ENCODE data around the gene LKAAEAR1.

LKAAEAR1 gene

DNA sequence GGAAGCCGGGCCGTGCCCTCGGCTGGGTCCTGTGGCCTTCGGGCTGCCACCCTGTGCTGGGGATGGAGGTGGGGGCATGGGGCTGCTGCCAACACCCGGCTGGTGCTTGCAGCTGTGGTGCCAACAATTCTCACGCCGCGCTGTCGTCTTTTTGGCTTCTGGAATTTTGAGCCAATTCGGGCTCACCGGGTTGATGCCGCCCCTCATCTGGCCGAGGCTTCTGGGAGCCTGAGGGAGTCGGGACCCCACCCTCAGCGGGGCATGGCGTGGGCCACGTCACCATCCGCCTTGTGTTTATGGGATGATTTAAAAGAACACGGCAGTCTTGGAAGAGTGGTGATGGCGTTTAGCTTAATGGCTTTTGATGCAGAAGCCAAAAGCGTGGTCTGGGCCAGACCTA, 31.8 kb upstream of the LKAAEAR1 start:
- TF ChIP-seq TAF1 (IDR thresholded peaks at IDR 0.05; ENCODE audit: borderline replicate concordance, insufficient read depth, low read length) (no peak), POLR2AphosphoS5 (IDR thresholded peaks at IDR 0.05; ENCODE audit: low read depth, low read length) (no peak), SIN3A (IDR thresholded peaks at IDR 0.05; ENCODE audit: borderline replicate concordance, insufficient read depth, low read length) (no peak), FOXP2 (optimal IDR thresholded peaks at IDR 0.05; ENCODE audit: borderline replicate concordance, extremely low read depth, extremely low read length, insufficient read depth) (no peak)
- TF ChIP-seq, protein P1, sequence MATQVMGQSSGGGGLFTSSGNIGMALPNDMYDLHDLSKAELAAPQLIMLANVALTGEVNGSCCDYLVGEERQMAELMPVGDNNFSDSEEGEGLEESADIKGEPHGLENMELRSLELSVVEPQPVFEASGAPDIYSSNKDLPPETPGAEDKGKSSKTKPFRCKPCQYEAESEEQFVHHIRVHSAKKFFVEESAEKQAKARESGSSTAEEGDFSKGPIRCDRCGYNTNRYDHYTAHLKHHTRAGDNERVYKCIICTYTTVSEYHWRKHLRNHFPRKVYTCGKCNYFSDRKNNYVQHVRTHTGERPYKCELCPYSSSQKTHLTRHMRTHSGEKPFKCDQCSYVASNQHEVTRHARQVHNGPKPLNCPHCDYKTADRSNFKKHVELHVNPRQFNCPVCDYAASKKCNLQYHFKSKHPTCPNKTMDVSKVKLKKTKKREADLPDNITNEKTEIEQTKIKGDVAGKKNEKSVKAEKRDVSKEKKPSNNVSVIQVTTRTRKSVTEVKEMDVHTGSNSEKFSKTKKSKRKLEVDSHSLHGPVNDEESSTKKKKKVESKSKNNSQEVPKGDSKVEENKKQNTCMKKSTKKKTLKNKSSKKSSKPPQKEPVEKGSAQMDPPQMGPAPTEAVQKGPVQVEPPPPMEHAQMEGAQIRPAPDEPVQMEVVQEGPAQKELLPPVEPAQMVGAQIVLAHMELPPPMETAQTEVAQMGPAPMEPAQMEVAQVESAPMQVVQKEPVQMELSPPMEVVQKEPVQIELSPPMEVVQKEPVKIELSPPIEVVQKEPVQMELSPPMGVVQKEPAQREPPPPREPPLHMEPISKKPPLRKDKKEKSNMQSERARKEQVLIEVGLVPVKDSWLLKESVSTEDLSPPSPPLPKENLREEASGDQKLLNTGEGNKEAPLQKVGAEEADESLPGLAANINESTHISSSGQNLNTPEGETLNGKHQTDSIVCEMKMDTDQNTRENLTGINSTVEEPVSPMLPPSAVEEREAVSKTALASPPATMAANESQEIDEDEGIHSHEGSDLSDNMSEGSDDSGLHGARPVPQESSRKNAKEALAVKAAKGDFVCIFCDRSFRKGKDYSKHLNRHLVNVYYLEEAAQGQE (IDR thresholded peaks at IDR 0.05; ENCODE audit: insufficient read depth in 1 of 2, low read depth in 2 of 2, low read length in 2 of 2) = no peak

DNA sequence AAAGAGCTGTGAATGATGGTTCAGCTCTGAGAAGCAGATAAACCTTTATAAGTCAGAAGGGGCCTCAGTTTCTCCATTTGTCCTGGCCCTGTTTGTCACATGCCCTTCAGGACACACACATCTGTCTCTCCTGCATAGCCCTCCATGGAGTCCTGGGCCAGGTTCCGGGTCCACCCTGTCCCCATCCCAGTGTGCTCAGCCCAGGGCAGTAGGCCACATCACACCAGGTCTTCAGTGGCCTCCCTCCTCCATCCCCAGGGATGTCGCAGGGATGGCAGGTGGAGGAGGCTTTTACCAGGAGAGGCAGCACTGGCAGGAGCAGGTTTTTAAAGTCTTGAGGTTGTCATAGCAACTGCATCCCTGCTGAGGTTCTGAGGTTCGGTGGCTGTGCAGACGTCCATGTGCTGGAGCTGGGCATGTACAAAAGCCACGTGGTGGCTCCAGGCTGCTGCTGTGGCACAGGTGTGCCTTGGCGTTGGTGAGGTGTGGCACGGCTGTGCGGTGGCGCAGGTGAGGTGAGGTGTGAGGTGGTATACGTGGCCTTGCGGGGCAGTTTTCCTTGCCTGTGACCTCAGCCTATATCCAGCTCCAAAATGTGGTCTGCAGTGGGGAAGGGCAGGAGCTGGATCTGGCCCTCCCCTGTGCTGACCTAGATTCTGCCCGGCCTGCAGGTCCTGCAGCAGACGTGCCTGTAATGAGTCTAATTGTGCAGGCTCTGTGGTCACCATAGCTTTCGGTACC, 31.1 kb upstream of the LKAAEAR1 start:
- TF ChIP-seq TAF1 (IDR thresholded peaks at IDR 0.05; ENCODE audit: borderline replicate concordance, insufficient read depth, low read length) = no peak
- no peak for TF ChIP-seq SIN3A (IDR thresholded peaks at IDR 0.05; ENCODE audit: borderline replicate concordance, insufficient read depth, low read length)
- no peak for TF ChIP-seq POLR2AphosphoS5 (IDR thresholded peaks at IDR 0.05; ENCODE audit: low read depth, low read length)
- no peak for TF ChIP-seq FOXP2 (optimal IDR thresholded peaks at IDR 0.05; ENCODE audit: borderline replicate concordance, extremely low read depth, extremely low read length, insufficient read depth)
- TF ChIP-seq, protein P1 (IDR thresholded peaks at IDR 0.05; ENCODE audit: insufficient read depth in 1 of 2, low read depth in 2 of 2, low read length in 2 of 2) = no peak

DNA sequence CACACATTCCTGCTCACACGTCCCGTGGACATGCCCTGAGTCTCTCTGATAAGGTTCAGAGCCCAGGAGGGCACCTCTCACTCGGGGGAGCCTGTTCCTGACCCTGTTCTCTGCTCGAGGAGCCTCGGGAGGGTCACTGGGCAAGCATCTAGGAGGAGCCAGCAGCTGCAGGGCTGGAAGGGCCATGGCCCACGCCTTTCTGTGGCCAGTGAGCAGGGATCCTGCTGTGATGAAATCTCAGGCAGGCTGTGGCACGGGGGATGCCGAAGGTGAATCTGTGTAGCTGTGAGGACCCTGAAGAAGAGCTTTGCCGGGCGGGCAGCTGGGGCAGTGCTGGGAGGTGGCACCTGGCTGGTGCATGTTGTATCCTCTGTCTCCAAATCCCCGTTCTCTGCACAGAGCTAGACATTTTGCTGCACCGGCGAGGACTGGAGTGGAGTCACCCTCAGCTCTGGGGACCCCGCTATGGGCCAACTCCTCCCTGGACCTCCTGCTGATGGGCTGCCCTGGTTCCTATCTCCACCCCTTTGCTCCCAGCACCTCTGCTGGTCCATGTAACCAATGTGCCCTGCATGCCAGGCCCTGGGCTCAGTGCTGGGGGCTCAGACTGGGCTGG, 30.3 kb upstream of the LKAAEAR1 start:
- TF ChIP-seq FOXP2 (optimal IDR thresholded peaks at IDR 0.05; ENCODE audit: borderline replicate concordance, extremely low read depth, extremely low read length, insufficient read depth) = no peak
- no peak for TF ChIP-seq SIN3A (IDR thresholded peaks at IDR 0.05; ENCODE audit: borderline replicate concordance, insufficient read depth, low read length)
- TF ChIP-seq TAF1 (IDR thresholded peaks at IDR 0.05; ENCODE audit: borderline replicate concordance, insufficient read depth, low read length) = no peak
- no peak for TF ChIP-seq POLR2AphosphoS5 (IDR thresholded peaks at IDR 0.05; ENCODE audit: low read depth, low read length)
- TF ChIP-seq, protein P1 (IDR thresholded peaks at IDR 0.05; ENCODE audit: insufficient read depth in 1 of 2, low read depth in 2 of 2, low read length in 2 of 2) = no peak

DNA sequence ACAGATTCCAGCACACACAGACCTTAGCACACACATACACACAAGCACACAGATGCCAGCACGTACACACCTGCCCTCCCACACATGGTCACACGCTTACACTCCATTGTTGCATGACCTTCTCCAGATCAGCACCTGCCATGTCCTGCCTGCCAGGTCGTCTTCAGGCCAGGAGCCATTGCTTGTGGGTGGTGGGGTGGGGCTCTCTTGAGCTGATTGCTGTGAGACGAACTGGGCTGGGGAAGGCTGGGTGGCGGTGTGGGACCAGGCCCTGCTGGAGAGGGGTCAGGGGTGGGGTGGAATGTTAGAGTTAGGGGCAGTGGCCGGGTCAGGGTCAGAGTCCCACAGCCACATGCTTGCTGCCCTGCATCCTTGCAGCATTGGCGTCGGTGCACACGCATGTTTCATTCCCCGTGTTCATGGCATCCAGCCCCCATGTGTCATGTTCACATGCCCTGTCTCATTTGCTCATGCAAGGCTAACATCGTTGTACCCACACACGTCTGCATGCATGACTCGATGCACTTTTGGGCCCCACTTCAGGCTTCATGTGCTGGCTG, 29.7 kb upstream of the LKAAEAR1 start:
- no peak for TF ChIP-seq TAF1 (IDR thresholded peaks at IDR 0.05; ENCODE audit: borderline replicate concordance, insufficient read depth, low read length)
- TF ChIP-seq, protein P1 (IDR thresholded peaks at IDR 0.05; ENCODE audit: insufficient read depth in 1 of 2, low read depth in 2 of 2, low read length in 2 of 2) = no peak
- no peak for TF ChIP-seq POLR2AphosphoS5 (IDR thresholded peaks at IDR 0.05; ENCODE audit: low read depth, low read length)
- TF ChIP-seq FOXP2 (optimal IDR thresholded peaks at IDR 0.05; ENCODE audit: borderline replicate concordance, extremely low read depth, extremely low read length, insufficient read depth) = no peak
- no peak for TF ChIP-seq SIN3A (IDR thresholded peaks at IDR 0.05; ENCODE audit: borderline replicate concordance, insufficient read depth, low read length)

All from PFSK-1 (cell line).